ENCODE measurements around the gene FGF16.
"Not testable (repeated sequence)": the region's sequence is repeated elsewhere in the genome, so short reads cannot be mapped to it uniquely, and the experiment has no call there.

Gene FGF16

GRCh38 chrX:77446908-77447652, at the start of gene FGF16:
TSS of gene FGF16 (plus strand) at chrX:77447389. CDS start at chrX:77447675, 286 bp downstream.
- no peak for DNase-seq

- no peak for DNase-seq
These were observed 48.7 kb upstream of the FGF16 start for GRCh38 chrX:77398330-77398954.

- no peak for DNase-seq
These were observed 42.8 kb upstream of the FGF16 start for GRCh38 chrX:77404419-77404818.

- DNase-seq, result not testable (repeated sequence)
These were observed 39.4 kb upstream of the FGF16 start for GRCh38 chrX:77407821-77408220.

DNA sequence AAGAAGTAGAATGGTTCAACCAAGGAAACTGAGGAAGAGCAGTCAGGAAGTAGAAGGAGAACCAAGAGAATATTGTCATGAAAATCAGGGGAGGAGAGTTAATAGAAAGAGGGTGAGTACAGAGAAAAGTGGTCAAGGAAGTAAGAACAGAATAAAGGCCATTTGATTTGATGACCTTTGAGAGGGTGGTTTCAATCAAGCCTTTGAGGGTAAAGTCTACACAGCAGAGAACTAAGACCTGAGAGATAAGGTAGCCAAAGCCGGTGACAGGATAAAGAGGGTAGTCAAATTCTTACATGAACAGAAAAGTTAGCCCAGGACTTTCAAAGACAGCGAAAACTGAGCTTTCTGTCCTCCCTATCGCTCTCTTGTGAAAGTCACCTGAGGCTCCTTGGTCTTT, 34.6 kb upstream of the FGF16 start:
- DNase-seq, result no peak

GRCh38 chrX:77415161-77415560, 32.0 kb upstream of the FGF16 start:
- DNase-seq, result no peak

GRCh38 chrX:77415882-77416281, 31.3 kb upstream of the FGF16 start:
- DNase-seq, result no peak

- no peak for DNase-seq
These were observed 24.1 kb upstream of the FGF16 start for GRCh38 chrX:77422891-77423648.

DNA sequence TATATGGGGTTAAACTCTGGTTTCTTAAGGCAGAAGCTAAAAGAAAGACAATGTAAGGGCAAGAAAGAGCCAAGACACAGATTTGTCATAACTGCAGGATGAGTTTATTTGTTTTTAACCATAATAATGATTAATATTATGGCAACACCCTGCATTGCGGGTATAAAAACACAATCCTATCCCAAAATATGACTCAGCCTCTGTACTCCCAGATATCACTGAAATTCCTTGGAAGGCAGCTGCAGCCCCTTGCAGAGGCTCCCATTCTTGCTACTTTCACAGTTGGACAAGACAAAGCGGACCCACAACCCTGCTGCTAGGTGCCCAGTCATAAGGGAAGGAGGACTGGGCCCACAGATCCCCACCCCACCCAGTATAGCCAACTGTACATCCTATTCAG, 20.4 kb upstream of the FGF16 start:
- DNase-seq, result no peak

- DNase-seq, result no peak
These were observed 19.6 kb upstream of the FGF16 start for GRCh38 chrX:77427611-77428010.

- DNase-seq, result no peak
These were observed 18.6 kb upstream of the FGF16 start for GRCh38 chrX:77428551-77428950.

GRCh38 chrX:77431227-77431626, 16.0 kb upstream of the FGF16 start:
- no peak for DNase-seq

- no peak for DNase-seq
These were observed 14.2 kb upstream of the FGF16 start for GRCh38 chrX:77433001-77433400.

DNA sequence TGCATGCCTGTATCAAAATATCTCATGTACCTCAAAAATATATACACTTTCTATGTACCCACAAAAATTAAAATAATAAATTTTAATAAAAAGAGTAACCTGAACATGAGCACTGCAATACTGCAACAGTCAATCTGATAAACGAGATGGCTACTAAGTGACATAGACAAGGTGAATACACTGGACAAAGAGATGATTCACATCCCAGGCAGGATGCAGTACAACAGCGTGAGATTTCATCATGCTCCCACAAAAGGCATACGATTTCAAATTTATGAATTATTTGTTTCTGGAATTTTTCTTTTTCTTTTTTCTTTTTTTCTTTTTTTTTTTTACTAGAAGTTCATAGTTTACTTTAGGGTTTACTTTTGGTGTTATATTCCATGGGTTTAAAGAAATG, 12.2 kb upstream of the FGF16 start:
- DNase-seq, result no peak

GRCh38 chrX:77436271-77436670, 10.9 kb upstream of the FGF16 start:
- DNase-seq, result no peak

DNA sequence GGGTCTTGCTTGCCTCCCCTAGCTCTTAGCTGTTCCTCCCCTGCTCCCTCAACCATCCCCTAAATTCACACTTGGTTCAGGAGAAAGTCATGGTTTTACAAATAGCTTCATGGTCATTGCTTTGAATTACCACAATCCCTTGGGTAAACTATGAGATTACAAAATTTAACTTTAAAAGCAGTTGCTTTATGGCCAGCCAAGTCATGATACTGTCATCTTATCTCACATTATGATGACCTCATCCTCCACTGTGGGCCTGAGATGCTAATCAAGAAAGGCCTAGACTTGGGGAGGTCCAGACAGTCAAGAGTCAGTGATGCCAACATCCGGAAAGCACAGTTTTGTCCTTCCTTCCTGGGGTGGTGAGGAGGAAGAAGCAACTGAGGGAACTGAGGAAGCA, 10.5 kb upstream of the FGF16 start:
- no peak for DNase-seq

DNA sequence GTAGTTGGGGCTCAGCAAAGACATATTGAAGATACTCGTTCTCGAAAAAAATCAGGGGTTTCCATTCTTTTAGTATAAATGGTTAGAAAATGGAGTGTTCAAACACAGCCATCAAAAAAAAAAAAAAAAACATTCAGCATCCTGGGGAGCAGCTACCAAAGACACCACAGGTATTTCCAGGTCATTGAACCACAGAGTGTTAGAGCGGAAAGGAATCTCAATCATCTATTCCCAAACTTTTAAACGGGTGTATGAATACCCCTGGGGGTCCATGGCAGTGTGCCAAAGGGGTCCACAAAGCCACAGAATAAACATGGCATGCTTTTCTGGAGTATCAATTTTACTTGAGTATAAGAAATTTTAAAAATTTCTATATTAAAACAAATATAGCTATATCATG, 6.9 kb upstream of the FGF16 start:
- no peak for DNase-seq

DNA sequence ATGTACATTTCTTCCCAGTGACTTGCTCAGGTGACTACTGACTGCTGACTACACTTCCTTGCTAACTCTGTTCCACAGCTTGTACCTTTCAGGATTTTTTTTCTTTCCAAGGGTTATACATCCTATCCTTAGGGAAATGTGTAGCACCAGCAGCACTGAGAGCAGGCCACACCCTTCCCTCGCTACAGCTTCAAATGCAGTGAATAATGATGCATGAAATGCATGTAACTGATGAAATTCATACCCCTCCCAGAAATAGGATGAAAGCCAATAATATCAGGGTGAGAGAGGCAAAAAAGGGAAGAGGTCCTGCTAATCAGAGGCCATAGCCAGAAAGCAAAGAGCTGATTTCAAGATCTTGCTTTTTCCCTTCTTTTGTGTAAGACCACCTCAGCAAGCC, 6.2 kb upstream of the FGF16 start:
- DNase-seq, result no peak

DNA sequence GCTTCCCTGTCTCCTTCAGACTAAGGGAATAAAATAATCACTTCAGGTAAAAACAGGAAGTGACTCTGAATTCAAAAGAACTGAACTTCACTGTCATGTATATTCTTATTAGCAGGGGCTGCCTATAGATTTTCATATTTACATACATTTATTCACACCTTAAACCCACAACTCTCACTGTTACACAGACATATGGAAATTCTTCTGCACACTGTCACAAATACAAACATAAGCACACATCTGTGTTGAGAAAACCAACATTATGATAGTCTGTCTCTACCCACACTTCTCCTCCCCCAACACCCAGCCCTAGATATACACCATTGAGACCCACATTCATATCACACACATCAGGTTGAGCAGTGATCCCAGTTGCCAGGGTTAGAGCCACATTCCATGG, 5.7 kb upstream of the FGF16 start:
- DNase-seq, result no peak

DNA sequence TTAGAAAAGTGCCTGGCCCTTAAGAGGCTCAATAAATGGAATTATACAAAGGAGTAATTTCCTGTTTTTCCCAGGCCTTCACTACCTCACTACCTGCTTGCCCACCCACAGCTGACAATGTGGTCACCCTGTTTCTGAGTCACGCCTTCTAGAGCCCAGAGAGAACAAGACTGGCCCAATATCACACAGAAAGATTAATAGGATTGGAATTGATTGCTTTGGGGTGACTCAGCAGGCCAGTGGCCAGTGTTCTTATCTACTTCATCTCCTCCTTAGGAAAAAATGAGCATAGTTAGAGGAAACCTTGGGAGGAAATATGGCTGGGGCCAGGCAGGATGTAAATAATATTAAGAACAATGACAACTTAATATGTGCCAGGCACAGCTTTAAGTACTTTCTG, 4.5 kb upstream of the FGF16 start:
- DNase-seq, result no peak

GRCh38 chrX:77444075-77444474, 3.1 kb upstream of the FGF16 start:
- no peak for DNase-seq

DNA sequence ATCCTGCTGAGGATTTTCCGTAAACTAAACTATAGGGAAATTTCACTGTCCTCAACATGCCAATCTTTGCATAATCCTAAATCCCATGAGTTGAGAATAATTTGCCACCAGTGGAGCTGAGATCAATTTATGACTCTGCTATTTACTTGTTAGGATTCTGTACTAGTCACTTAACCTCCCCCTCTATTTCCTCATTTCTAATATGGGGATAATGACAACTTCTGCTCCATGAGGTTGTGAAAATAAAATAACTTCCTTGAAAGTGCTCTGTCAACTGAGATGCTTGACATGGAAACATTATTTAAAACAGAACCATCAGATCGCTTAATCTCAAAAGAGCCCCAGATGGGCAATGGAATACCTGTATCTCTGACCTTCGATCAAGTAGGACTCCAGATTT, 2.6 kb upstream of the FGF16 start:
- no peak for DNase-seq

DNA sequence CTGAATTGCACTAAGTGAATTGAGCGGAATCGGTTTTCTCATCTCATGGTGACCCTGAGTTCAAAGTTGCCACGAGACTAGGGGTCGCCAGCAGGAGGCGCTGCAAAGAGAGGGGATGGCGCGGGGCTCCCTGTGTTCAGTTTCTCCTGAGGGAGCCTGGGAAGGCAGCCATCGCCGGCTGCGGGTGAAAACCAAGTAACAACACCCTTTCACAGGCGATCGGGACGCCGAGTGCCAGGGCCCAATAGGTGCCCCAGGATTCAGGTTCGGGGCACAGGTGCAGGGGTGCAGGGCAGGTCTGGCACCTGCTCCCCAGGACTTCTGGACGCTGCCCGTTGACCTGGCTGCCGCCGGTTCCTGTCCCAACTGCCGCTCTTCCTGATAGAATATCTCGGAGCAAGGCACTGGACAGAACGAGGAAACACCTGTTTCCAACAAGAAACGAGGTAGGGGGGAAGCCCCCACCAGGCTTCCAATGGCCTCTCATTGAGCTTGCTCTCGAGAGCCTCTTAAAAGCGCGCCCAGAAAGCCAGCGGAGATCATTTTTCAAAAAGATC, 1.1 kb upstream of the FGF16 start:
- DNase-seq, result no peak

All from activated CD4-positive, alpha-beta T cell treated with anti-CD3 and anti-CD28 coated beads, Interleukin-2, amount 50 U/mL, for 16 hours (primary cell).